ENCODE data around the gene WFDC1. TPM values are rescaled to one million over a fixed set of nuclear protein-coding genes. Genes with fewer than 3 reads are reported as not detected.

WFDC1 gene
- total and polyA plus RNA-seq, 2 of the 4 experiments (the other 2 are of a cell fraction) = 4.7 to 6.8 TPM

- WGBS, 2 experiments (ENCODE audit: extremely low coverage in 2 of 2, insufficient read length in 1 of 2) = 20% methylated on average over 2 of the region's 10 CpGs; no CpG with 5 or more reads in 1 of the 2 experiments
- no TSS peak for BruUV-seq (replicated peaks)
- dilution Hi-C loops (cut with HindIII; ENCODE audit: low sequenced_read_pairs, unreplicated experiment) (no loop called here), intact Hi-C loops (cut with micrococcal nuclease) (no loop called here), in situ Hi-C loops (cut with MboI; ENCODE audit: low sequenced_read_pairs) (no loop called here)
- no peak for TF ChIP-seq BHLHE40 (IDR thresholded peaks at IDR 0.05; ENCODE audit: low read depth, low read length)
- no peak for TF ChIP-seq CTCF (conservative IDR thresholded peaks at IDR 0.05; ENCODE audit: low read depth, low read length)
- no peak for TF ChIP-seq POLR2A (IDR thresholded peaks at IDR 0.05; ENCODE audit: low read depth, low read length)
- TF ChIP-seq FOS (IDR thresholded peaks at IDR 0.05; ENCODE audit: low read depth, low read length) = no peak
- TF ChIP-seq CHD1 (IDR thresholded peaks at IDR 0.05; ENCODE audit: low read depth, low read length) = no peak
- Histone ChIP-seq H3K4me3 (ENCODE audit: insufficient read depth, low read depth, low read length) (no peak overlapping the region), H3K36me3 (ENCODE audit: control insufficient read depth, insufficient read depth, low read length) (no peaks in the 10 kb centered on the region), H3K9me1 (ENCODE audit: insufficient read depth, low read length) (no peaks in the 10 kb centered on the region), H3K27me3 (ENCODE audit: control insufficient read depth, insufficient read depth, low read length) (peaks cover 80% of the 10 kb centered on the region), H2BK20ac (ENCODE audit: low read depth, low read length) (no peak overlapping the region), H2AK5ac (ENCODE audit: low read depth, low read length) (no peak overlapping the region), H3K9ac (ENCODE audit: low read depth, low read length) (no peak overlapping the region), H3K9me3 (ENCODE audit: control insufficient read depth, insufficient read depth, low read length) (no peaks in the 10 kb centered on the region), H4K5ac (ENCODE audit: low read depth, low read length) (no peak overlapping the region), H4K91ac (ENCODE audit: insufficient read depth, low read depth, low read length) (no peak overlapping the region), H3K18ac (ENCODE audit: low read depth, low read length) (no peak overlapping the region), H3K79me1 (ENCODE audit: low read depth in 1 of 2, low read length in 2 of 2) (no peaks in the 10 kb centered on the region), H3K27ac (ENCODE audit: insufficient read depth, low read length) (no peak overlapping the region), H2BK120ac (ENCODE audit: low read depth, low read length) (no peak overlapping the region), H3K14ac (replicated peaks; ENCODE audit: low read depth, low read length) (no peak overlapping the region), H2AFZ (replicated peaks; ENCODE audit: low read length, poor library complexity) (no peak overlapping the region), H3K4ac (ENCODE audit: low read depth, low read length) (no peak overlapping the region), H4K8ac (ENCODE audit: low read depth in 2 of 2, low read length in 2 of 2) (no peak overlapping the region), H3K4me2 (ENCODE audit: low read depth, low read length) (no peak overlapping the region), H4K20me1 (ENCODE audit: insufficient read depth, low read length) (no peaks in the 10 kb centered on the region), H3K56ac (ENCODE audit: extremely low read depth, insufficient read depth, low read length) (no peak overlapping the region), H2BK5ac (ENCODE audit: low read depth, low read length, poor library complexity, severe bottlenecking) (no peak overlapping the region), H3K4me1 (ENCODE audit: control insufficient read depth, insufficient read depth, low read length) (no peaks in the 10 kb centered on the region), H3K23ac (ENCODE audit: low read depth, low read length) (no peak overlapping the region), H2AK9ac (replicated peaks; ENCODE audit: low read depth, low read length, poor library complexity) (no peak overlapping the region), H2BK15ac (ENCODE audit: low read depth, low read length) (no peak overlapping the region)
- POLR2A ChIA-PET (ENCODE audit: unreplicated experiment) = no interaction called here
- no peak for DNase-seq
- ATAC-seq (ENCODE audit: low read depth) = no peak
- CTCF ChIA-PET = no interaction called here
Observed at GRCh38 chr16:84373907-84374489, 79.3 kb downstream of the WFDC1 start.

Data from IMR-90 (cell line).